GM19438 (cell line): ENCODE results near the gene ADCY5.

Source experiments
- ATAC-seq: cut with Tn5 transposase; IDR thresholded peaks from one replicate; pipeline ENCODE4 v1.9.1; 2021; ENCODE audit warnings: low read depth; ENCODE audit not compliant: unreplicated experiment

Gene ADCY5

GRCh38 chr3:123373474-123373987 lies 75.4 kb downstream of the ADCY5 start:
- no peak for ATAC-seq

DNA sequence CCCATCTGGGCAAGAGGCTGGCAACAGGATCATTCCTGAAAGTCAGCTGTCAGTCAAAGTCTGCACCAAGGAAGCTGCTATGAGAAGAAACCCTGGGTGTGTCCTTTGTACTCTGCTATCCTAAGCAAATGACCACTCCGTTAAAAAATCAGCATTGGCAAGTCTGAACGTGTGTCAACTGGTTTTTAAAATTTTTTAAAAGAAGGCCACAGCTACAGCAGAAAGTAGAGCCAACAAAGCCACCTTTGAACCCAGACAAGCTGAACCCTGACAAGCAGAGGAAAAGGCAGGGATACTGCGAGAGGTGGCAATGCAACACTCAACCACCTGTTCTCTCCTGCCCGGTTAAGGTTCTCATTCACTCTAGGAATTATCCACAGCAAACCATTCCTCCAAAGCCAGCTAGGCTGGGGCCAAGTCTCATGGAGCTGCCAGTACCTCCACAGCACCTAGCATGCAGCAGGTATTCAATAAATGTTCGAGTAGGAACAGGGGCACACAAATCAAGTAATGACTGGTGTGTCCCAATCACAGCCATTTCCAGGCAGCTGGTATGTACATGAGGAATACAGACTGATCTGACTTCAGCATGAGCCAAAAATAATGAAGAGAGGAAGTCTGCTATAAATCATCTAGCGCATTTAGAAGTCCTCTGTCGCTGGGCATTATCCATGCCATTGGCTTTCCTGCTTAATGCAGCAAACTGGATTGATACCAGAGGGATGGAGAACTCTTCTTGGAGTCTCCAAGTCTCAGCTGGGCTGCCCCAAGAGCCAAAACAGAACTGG lies 76.0 kb downstream of the ADCY5 start:
- ATAC-seq = no peak

- no peak for ATAC-seq
Measured at GRCh38 chr3:123371859-123372685, 76.8 kb downstream of the ADCY5 start.

- ATAC-seq = no peak
Measured at GRCh38 chr3:123371426-123371825, 77.5 kb downstream of the ADCY5 start.

DNA sequence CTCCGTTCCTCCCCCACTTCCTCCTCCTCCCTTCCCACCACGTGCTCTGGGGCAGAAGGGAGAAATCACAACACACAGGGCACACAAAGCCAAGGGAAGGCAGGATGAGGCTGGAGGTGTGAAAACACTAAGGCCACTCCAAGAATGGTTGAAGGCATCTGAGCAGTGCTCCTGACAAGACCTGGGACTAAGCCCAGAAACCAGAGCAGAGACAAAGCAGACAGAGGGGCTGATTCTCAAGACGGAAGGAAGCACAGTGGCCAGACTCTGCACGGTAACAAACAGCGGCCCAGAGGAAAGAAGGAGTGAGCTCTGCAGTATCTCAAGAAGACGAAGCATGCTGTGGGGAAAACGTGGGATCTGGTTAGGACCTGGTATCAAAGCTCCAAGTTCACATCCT lies 78.1 kb downstream of the ADCY5 start:
- no peak for ATAC-seq

DNA sequence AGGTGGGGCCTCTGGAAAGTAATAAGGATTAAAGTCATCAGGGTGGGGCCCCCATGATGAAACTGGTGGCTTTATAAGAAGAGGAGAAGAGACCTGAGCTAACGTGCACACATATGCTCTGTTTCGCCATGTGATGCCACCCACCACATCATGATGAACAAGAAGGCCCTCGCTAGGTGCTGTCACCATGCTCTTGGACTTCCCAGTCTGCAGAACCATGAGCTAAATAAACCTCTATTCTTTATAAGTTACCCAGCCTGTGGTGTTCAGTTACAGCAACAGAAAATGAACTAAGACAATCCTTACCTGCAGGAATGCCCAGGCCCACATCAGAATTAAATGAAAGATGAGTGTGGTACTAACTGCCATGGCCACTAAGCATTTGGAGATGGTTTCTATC lies 79.8 kb downstream of the ADCY5 start:
- ATAC-seq = no peak

DNA sequence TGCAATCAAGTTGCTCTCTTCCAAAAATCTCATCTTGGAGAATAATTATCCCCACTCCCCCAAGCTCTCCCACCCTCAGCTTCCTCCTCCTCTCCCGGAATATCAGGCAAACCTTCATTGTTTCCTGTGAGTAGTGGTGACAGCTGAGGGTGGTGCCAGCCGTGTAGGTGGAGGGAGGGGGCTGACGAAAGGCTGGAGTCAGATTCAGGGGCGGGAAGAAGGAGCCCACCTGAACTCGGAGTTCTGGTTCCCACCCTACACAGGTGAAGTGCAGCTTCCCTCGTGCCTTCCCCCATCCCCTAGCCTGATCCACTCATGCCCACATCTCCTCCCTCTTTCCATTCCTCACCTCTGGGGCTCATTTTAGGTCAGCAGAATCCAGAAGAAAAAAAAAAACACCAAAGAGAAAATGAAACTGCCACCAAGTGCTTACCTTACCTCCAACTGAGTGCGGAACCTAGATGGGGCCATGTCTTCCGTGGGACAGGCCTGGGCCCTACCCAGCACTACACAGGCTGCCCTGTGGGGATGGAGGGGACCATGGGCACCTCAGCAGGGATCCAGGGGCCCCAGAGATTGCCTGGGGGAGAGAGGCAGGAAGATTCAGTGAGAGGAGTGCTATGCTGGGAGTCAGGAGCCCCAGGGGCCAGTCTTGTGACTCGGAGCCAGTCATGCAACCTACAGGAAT lies 81.3 kb downstream of the ADCY5 start:
- no peak for ATAC-seq

DNA sequence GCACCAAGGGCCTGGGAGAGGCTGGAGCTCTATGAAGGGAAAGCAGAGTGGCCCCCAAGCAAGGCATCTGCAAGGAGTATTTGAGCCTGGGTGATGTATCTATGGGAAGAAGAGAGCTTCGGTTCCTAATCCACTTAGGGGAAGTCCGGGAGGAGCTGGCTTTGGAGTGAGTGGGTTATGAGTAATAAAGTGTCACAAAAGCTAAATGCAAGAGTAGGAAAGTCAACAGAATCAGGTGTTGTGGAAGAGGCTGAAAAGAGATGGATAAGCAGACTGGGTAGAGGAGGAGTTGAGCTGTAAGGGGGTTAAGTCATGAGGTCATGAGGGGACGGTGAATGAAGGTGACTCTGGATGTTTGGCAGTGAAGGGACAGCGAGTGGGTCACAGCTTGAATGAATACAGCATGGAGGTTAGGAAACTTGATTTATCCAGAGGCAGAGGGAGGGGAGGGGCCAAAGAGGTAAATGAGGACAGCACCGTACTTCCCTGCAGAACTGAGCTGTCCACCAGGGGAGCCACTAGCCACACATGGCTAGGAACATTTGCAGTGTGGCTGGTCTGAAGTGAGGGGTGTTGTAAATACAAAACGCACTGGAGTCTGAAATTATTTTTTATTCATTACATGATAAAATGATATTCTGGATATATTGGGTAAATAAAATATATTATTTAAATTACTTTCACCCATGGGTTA lies 83.3 kb downstream of the ADCY5 start:
- ATAC-seq = no peak

- no peak for ATAC-seq
Measured at GRCh38 chr3:123361071-123361470, 87.8 kb downstream of the ADCY5 start.

GRCh38 chr3:123357275-123357674 lies 91.6 kb downstream of the ADCY5 start:
- ATAC-seq = no peak

DNA sequence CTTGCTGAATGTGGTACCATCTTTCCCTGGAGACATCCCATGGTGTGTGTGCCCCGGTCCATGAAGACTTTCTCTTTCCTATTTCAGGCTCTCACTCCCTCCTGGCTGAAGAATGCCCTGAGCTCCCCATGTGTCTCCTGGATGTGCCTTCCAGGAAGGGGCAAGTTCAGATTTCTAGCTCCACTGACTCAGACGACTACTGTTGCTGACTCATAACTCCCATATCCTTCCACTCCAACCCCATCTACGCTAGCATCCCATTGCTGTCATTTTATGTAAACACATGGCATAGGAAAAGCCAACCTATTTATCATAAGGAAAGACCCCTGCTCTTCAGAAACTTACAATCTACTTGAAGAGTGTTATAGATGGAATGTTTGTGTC lies 95.0 kb downstream of the ADCY5 start:
- no peak for ATAC-seq

DNA sequence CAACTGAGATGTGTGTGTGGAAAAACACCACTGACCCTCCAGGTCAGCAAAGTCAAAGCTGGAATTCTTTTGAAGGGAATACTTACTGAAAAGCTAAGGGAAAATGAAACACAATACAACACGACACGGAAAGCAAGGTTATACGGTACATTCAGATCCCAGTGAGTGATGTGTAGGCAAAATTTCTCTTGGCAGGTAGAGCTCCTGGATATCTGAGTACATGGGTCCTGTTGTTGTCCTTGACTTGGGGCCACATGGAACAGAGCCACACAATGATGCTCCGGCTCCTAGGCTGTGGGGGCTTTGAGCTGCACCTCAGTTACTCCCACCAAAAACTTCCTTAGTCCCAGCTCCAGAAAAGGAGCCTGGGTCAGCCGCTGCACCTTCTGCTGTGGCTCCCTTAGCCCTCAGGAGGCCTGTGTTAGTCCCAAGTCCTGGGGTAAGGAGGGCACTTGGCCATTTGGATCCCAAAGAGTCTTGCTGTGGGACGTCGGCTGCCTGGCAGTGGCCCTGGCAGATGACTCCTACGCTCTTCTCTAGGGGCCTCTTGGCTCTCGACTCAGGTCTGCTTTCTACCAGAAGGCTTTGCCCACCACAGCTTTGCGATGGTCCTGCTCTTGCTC lies 95.6 kb downstream of the ADCY5 start:
- no peak for ATAC-seq

GRCh38 chr3:123352134-123352554 lies 96.7 kb downstream of the ADCY5 start:
- ATAC-seq = no peak

DNA sequence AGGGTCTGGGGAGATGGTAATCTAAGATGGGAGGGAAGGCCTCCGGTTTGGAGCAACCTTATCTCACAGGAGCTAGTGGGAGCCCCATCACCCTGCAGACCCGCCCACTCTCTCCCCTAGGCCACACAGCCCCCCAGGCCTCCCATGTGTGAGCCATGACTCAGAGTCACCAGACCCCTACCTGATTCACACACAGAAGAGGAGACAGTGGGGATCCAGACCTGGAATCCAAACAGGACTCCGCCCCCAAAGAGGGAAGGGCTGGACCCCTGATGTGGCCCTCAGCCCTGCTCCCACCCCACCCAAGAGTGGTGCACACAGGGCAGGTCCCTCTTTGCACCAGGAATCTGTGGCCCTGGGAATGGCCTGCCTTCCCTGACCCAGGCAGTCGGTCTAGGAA lies 97.4 kb downstream of the ADCY5 start:
- no peak for ATAC-seq

- no peak for ATAC-seq
Measured at GRCh38 chr3:123350971-123351370, 97.9 kb downstream of the ADCY5 start.

DNA sequence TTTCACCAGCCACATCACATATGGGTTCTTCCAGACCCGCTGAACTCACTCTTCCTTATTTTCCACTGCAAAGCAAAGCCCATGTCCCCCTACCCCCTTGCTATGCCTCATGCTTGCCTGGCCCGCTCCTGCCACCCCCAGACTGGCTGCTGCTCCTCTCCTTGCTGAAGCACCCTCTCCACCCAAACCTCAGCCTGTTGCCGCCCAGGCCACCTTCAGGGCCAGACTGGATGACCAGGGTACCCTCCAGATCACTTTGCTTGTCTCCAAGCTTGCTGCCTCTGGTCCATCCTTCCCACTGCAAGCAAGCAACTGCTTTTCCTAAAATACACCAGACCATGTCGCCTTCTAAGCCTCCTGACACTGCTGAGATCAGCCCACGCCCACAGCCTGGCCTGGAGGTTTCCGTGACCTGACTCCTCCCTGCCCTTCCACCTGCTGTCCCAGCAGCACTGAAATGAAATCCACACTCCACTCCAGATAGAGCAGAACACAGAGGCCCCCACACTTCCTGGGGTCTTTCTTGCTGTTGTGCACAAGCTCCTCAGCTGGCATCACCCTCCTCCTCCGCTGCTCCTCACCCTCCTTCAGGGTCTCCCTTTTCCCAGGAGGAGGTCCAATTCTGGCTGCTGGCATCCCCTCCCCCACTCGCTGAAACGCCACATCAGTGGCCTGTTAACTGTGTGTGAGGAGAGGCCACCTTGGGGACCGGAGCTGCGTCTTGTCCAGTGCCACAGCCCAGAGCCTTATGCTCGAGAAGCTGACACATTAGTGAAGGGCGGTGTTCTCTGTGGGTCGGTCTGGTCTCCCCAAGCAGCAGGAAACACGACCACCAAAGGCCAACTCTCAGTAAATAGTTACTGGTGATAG lies 99.1 kb downstream of the ADCY5 start:
- ATAC-seq = no peak

DNA sequence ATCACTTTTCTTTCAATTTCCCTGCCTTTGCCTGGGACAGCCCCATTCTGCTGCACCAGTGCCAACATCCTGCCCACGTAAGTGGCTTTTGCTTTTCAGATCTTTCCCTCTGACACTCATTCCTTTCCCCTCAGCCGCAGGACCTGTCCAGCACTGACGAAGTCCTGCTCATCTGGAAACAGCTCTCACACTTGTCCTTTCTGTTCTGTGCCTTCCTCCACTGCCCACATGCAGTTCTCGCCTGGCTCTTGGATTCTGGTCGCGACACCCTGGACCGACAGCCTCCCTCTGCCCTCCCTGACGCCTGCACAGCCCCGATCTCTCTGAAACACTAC lies 99.7 kb downstream of the ADCY5 start:
- no peak for ATAC-seq

DNA sequence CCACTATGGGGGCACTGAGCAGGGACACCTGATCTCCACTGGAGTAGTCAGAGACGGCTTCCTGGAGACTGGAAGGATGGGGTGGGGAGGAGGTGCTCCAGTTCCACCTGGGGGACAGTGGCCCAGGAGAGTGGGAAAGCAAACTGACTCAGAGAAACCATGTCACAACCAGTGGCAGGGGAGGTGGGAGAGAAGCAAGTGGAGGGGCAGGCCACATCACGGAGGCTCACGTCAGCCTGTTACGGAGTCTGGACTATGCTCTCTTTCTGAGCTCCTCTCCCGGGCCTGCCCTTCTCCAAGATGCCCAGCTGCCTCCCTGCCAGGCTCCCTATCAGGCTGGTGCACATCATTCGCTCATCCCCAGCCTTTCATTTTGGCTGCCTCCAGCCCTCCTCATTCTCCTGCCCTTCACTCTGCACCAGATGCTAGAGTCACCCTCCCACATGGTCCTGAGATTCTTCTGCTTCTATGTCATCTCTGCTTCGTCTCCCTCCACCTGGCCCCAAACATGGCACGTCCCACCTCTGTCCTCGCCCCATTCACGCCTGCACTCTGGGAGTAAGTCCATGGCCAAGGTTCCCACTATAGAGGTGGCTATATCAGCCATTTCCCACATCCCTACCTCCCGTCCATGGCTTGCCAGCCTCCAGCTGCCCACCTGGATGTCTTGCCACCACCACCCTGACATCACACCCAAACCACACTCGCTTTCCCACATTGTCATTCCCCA lies 100.3 kb downstream of the ADCY5 start:
- ATAC-seq = no peak
